Stimulated activated CD4-positive, alpha-beta T cell treated with anti-CD3 and anti-CD28 coated beads, TNF-alpha, amount 100 ng/mL, for 4 hours (primary cell): ENCODE results near the gene DIAPH2.

Experiments used
- DNase-seq, 3 experiments: peaks; one replicate each; pipeline ENCODE4 v3.0.0-alpha.2; 2020; ENCODE audit warnings: low read depth in 3 of 3

Gene DIAPH2

GRCh38 chrX:97308171-97308570 is 623.5 kb downstream of the DIAPH2 start:
- no peak for DNase-seq

GRCh38 chrX:97309487-97310116 is 625.0 kb downstream of the DIAPH2 start:
- DNase-seq, result no peak

GRCh38 chrX:97310373-97310772 is 625.7 kb downstream of the DIAPH2 start:
- no peak for DNase-seq

- no peak for DNase-seq
These were observed 626.6 kb downstream of the DIAPH2 start for GRCh38 chrX:97311066-97311778.

GRCh38 chrX:97314345-97314744 is 629.7 kb downstream of the DIAPH2 start:
- no peak for DNase-seq

GRCh38 chrX:97315939-97316338 is 631.3 kb downstream of the DIAPH2 start:
- DNase-seq, result no peak

GRCh38 chrX:97320305-97320704 is 635.7 kb downstream of the DIAPH2 start:
- DNase-seq, result no peak

GRCh38 chrX:97322401-97322800 is 637.8 kb downstream of the DIAPH2 start:
- no peak for DNase-seq

- no peak for DNase-seq
These were observed 641.8 kb downstream of the DIAPH2 start for GRCh38 chrX:97326456-97326855.

- DNase-seq, result no peak
These were observed 644.3 kb downstream of the DIAPH2 start for GRCh38 chrX:97328853-97329390.

GRCh38 chrX:97330151-97330550 is 645.5 kb downstream of the DIAPH2 start:
- DNase-seq, result no peak

GRCh38 chrX:97332963-97333362 is 648.3 kb downstream of the DIAPH2 start:
- DNase-seq, result no peak

GRCh38 chrX:97334850-97335249 is 650.2 kb downstream of the DIAPH2 start:
- DNase-seq, result no peak

- no peak for DNase-seq
These were observed 660.1 kb downstream of the DIAPH2 start for GRCh38 chrX:97344724-97345123.

- DNase-seq, result no peak
These were observed 674.3 kb downstream of the DIAPH2 start for GRCh38 chrX:97358941-97359340.

- DNase-seq, result no peak
These were observed 679.2 kb downstream of the DIAPH2 start for GRCh38 chrX:97363843-97364242.

GRCh38 chrX:97366237-97366636 is 681.6 kb downstream of the DIAPH2 start:
- DNase-seq, result no peak

GRCh38 chrX:97367125-97367524 is 682.5 kb downstream of the DIAPH2 start:
- DNase-seq, result no peak

GRCh38 chrX:97369947-97370346 is 685.3 kb downstream of the DIAPH2 start:
- no peak for DNase-seq

- no peak for DNase-seq
These were observed 687.5 kb downstream of the DIAPH2 start for GRCh38 chrX:97372001-97372766.

GRCh38 chrX:97374266-97374665 is 689.6 kb downstream of the DIAPH2 start:
- no peak for DNase-seq

GRCh38 chrX:97380200-97380599 is 695.6 kb downstream of the DIAPH2 start:
- DNase-seq, result no peak

GRCh38 chrX:97384685-97385084 is 700.0 kb downstream of the DIAPH2 start:
- DNase-seq, result no peak
